ENCODE measurements around the gene XRCC1.
A peak's percentile ranks its signal among the peaks of the same experiment; 100 is the strongest.
"Not testable (repeated sequence)": the region's sequence is repeated elsewhere in the genome, so short reads cannot be mapped to it uniquely, and the experiment has no call there.

XRCC1 gene

GRCh38 chr19:43572171-43572588 lies 3.1 kb downstream of the XRCC1 start:
- DNase-seq: no peak

- DNase-seq: no peak
These were observed 5.0 kb downstream of the XRCC1 start for GRCh38 chr19:43570174-43570791.

- DNase-seq: no peak
These were observed 5.7 kb downstream of the XRCC1 start for GRCh38 chr19:43569657-43570056.

DNA sequence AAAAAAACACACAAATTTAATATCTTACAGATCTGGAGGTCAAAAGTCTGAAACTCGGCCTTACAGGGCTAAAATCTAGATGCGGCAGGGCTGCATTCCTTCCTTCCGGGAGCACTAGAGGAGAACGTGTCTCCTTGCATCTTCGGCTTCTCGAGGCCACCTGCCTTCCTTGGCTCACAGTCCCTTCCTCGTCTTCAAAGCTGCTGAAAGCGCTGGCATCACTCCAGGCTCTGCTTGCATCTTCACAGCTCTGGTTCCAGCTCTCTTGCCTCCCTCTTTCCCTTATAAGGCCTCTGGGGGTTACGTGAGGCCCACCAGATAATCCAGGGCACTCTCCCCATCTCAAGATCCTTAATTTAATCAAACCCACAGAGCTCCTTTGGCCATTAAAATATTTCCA lies 10.5 kb downstream of the XRCC1 start:
- DNase-seq: no peak

DNA sequence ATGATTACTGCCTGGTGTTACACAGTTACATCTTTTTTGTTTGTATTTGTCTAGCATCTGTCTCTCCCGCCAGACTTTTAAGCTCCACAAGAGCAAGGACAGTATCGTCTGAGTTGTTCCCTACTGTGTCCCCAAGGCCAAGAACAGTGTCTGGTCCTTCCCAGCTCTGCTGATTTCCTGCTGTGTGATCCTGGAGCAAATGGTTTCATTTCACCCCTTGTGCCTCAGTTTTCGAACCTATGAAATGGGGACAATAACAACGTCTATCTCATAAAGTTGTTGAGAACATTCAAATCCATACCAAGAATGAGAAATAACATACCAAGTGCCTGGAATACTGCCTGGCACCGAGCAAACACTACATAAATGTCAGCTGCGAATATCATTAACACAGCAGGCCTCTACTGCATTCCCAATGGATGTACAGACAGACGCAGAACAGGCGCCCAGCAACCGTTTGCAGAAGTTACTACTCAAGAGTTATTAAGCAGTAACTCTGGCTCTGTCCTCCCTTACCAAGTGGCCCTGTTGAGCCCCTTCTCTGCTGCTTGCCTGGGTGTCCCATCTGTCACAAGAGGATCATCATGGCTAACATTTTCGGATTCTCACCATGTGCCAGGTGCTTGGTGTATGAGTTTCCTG lies 11.4 kb downstream of the XRCC1 start:
- no peak for DNase-seq

DNA sequence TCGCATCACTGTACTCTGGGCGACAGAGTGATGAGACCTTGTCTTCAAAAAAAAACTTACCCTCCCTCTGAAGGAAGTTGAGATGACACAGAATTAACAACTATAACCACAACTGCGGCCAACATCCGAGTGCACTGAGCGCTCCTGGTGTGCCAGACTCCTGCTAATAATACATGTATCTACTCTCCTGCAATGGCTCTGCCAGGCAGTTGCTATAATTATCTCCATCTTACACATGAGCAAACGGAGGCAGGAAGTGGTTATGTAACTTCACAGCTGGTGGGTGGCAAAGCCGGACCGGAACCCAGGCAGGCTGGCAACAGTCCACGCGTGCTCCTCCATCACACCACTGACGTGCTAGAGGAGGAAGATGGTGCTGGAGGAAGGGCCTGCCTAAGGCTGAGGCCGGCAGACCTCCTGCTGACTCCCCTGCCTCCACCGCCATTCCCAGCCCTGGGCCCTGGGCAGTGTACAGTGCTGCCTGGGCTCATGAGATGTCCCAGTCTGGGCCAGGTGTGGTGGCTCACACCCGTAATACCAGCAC lies 12.6 kb downstream of the XRCC1 start:
- peak; percentile 5 for DNase-seq

GRCh38 chr19:43562226-43562697 lies 13.1 kb downstream of the XRCC1 start:
- DNase-seq: no peak

GRCh38 chr19:43561139-43561970 lies 14.0 kb downstream of the XRCC1 start:
- no peak for DNase-seq

DNA sequence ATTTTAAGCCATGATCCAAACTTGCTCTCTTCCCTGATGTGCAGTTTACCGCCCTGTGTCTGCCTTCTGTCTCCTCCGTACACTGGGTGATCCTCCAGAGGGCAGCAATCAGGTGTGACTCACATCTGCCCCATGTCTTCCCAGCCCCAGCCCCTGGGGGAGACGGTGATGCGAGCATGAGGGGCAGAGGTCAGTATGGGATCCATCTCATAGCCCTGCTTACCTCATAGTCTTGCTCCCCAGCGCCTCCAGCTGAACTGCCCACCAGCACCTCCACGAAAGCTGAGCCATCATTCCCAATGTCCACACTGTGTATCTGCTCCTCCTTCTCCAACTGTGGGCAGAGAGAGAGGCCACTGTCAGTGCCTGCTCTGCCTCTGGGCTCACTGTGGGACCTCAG lies 14.6 kb downstream of the XRCC1 start:
- no peak for DNase-seq

- peak; percentile 17 for DNase-seq
These were observed 20.0 kb downstream of the XRCC1 start for GRCh38 chr19:43555185-43555770.

DNA sequence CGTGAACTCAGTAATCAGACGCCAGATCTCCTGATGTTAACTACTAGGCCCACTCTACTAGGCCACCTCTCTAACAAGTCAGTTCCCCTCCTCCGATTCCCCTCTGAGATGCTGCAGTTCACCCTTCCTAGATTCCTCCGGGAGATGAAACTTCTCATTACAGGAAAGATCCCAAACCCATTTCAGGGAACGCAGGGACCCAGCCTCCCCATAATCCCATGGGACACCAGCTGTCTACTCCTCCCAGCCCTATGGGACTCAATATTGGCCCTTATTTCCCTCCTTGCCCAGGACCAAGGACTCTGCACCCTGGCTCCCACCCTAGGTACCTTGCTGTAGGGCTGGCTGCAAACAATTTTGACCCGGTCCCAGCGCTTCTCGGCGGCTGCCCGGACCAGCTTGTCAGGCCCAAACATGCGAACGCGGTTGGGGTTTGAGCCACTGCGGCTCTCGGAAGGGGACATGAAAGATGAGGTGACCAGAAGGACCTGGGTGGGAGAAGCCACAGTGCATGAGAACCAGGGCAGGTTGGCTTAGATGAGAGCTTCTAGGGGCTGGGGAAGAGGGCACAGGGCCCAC lies 20.9 kb downstream of the XRCC1 start:
- no peak for DNase-seq

- no peak for DNase-seq
These were observed 21.7 kb downstream of the XRCC1 start for GRCh38 chr19:43553656-43554055.

GRCh38 chr19:43552616-43553015 lies 22.7 kb downstream of the XRCC1 start:
- no peak for DNase-seq

DNA sequence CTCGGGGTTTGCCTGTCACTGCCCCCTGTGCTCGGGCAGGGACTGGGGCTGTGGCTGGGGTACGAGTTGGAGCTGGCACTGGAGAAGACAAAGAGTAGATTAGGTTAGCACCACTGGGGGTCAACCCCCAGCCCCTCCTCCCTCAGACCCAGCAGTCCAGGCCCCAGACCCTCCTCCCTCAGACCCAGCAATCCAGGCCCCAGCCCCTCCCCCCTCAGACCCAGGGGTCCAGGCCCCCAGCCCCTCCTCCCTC lies 23.2 kb downstream of the XRCC1 start:
- no peak for DNase-seq

DNA sequence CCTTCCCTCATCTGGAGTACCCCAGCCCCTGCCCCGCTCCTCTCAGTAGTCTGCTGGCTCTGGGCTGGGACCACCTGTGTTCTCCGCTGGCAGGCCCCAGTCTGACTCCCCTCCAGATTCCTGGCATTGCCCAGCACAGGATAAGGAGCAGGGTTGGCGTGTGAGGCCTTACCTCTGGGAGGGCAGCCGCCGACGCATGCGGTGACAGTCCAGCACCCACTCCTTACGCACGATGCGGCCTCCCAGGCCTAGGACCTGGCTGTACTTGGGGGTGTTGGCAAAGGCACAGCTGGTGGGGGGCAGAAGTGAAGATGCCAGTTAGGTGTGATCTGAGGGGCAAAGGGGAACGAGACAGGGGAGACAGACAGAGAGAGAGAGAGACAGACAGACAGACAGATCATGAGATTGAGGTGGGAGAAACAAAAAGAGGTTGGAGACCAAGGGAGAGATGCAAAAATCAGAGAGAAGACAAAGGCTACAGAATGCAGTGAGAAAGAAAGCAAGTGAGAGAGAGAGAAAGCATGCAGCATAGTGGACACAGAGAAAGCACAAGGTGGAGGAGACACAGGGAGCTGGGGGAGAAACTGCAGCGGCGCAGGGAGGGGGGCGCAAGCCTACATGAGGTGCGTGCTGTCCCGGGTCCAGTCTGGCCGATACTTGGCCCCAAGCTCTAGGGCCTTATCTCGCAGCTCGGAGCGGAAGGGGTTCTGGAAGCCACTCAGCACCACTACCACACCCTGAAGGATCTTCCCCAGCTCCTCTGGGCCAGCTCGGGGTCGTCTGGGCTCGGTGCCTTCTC lies 23.7 kb downstream of the XRCC1 start:
- DNase-seq: no peak

DNA sequence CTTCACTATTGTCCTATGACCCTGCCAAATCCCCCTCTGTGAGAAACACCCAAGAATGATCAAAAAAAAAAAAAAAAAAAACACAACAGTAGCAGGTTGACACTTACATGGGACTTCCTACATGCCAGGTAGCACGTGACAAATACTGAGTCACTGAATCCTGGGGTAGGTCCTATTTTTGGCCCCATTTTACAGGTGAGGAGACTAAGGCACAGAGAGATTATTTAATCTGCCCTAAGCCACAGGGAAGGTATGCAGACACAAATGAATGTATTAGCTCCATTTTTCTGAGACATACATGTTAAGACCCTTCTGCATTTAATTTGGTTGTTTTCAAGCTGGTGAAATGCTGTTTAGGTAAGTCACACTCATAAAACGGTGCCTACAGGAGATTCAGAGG lies 26.6 kb downstream of the XRCC1 start:
- no peak for DNase-seq

GRCh38 chr19:43547926-43548325 lies 27.4 kb downstream of the XRCC1 start:
- not testable (repeated sequence) for DNase-seq

GRCh38 chr19:43546581-43546980 lies 28.7 kb downstream of the XRCC1 start:
- DNase-seq: no peak

- DNase-seq: no peak
These were observed 29.3 kb downstream of the XRCC1 start for GRCh38 chr19:43545981-43546380.

DNA sequence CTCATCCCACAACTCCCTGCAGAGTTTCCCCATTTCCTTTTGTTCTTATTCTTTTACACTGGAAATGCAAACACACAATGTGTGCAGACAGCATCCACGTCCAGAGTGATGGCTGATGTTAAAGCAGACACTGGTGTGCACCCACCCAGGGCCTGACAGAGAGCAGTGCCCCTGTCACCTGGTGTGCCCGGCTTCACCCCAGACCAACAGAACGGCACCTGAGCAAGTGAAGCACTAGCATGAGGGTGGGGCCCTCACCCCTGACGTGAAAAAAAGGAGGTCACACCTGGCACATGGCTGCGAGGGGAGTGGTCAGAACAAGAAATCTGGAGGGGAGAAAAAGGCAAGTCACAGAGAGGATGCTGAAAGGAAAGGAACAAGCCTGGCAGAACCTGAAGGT lies 30.1 kb downstream of the XRCC1 start:
- DNase-seq: no peak

- DNase-seq: no peak
These were observed 31.2 kb downstream of the XRCC1 start for GRCh38 chr19:43544077-43544476.

DNA sequence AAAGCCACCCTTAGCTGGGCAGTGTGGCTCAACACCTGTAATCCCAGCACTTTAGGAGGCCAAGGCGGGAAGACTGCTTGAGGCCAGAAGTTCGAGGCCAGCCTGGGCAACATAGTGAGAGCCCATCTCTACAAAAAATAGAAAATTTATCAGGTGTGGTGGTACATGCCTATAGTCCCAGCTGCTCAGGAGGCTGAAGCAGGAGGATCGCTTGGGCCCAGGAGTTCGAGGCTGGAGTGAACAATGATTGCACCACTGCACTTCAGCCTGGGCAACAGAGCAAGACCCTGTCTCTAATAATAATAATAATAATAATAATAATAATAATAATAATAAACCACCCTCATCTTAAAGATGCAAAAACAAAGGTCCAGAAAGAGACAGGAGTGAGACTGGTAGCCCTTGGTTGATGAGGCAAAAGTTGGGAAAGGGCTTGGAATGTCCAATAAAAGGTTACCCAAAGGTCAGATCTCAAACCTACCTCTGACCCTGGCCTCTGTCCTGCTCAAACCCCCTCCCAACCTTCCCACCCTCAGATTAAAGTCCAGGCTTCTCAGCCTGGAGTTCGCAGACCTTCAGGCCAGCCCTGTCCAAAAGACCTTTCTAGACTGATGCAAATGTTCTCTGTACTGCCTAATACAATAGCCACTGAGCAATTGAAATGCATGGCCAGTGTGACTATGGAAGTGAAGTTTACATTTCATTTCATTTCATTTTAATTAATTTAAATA lies 33.2 kb downstream of the XRCC1 start:
- no peak for DNase-seq
